IMR-90 (cell line): ENCODE results near the gene PDE4B. TPM values are rescaled to one million over a fixed set of nuclear protein-coding genes. Genes with fewer than 3 reads are reported as not detected.

ENCODE experiments used
- ATAC-seq: fragments of 200-7000 bp; cut with Tn5 transposase; 2 replicates; pipeline ENCODE4 v1.9.1; 2020; ENCODE audit warnings: low read depth, mild to moderate bottlenecking, moderate library complexity
- BruUV-seq: library from RNA; stranded (reverse); fragments of 400-500 nt; replicated peaks from 2 replicates; lab custom pipeline; 2021; lab: Mats Ljungman, UMichigan
- CTCF ChIA-PET: fragments of 300-600 bp; formaldehyde crosslinking; extraction: SDS; loops from one replicate; lab custom pipeline; 2021; ENCODE audit warnings: antibody characterized with exemption; lab: Yijun Ruan, JAX
- POLR2A ChIA-PET: fragments of 300-600 bp; sonication (Branson Sonifier 250); formaldehyde crosslinking; loops from one replicate; lab custom pipeline; 2022; ENCODE audit warnings: antibody characterized with exemption; ENCODE audit not compliant: unreplicated experiment; lab: Charles Lee
- DNase-seq: peaks from one replicate; pipeline ENCODE4 v3.0.0; 2013
- H2AFZ ChIP-seq: replicated peaks from 2 replicates; pipeline ENCODE3; 2013; ENCODE audit warnings: low read length, mild to moderate bottlenecking; ENCODE audit not compliant: poor library complexity
- H2AK5ac ChIP-seq: 2 replicates; pipeline ENCODE4 v1.6.1; 2013; ENCODE audit warnings: low read depth, low read length, inconsistent platforms
- H2AK9ac ChIP-seq: replicated peaks from 2 replicates; pipeline ENCODE3; 2013; ENCODE audit warnings: mild to moderate bottlenecking, low read depth, low read length, moderate library complexity; ENCODE audit not compliant: poor library complexity
- H2BK120ac ChIP-seq: 2 replicates; pipeline ENCODE4 v1.6.1; 2013; ENCODE audit warnings: low read depth, low read length, inconsistent platforms
- H2BK15ac ChIP-seq: 3 replicates; pipeline ENCODE4 v1.6.1; 2013; ENCODE audit warnings: low read depth, low read length, inconsistent platforms
- H2BK20ac ChIP-seq: 2 replicates; pipeline ENCODE4 v1.6.1; 2013; ENCODE audit warnings: low read depth, mild to moderate bottlenecking, inconsistent platforms, low read length, moderate library complexity
- H2BK5ac ChIP-seq: 2 replicates; pipeline ENCODE4 v1.6.1; 2013; ENCODE audit warnings: mild to moderate bottlenecking, low read depth, low read length, inconsistent platforms; ENCODE audit not compliant: poor library complexity, severe bottlenecking
- H3K14ac ChIP-seq: replicated peaks from 2 replicates; pipeline ENCODE4 v1.6.1; 2013; ENCODE audit warnings: low read depth, low read length, inconsistent platforms
- H3K18ac ChIP-seq: 2 replicates; pipeline ENCODE4 v1.6.1; 2013; ENCODE audit warnings: low read depth, low read length, control low read depth
- H3K23ac ChIP-seq: 2 replicates; pipeline ENCODE4 v1.6.1; 2013; ENCODE audit warnings: low read depth, low read length, inconsistent platforms
- H3K27ac ChIP-seq: 2 replicates; pipeline ENCODE4 v1.5.1; 2013; ENCODE audit warnings: mild to moderate bottlenecking, control low read depth, low read length; ENCODE audit not compliant: insufficient read depth
- H3K27me3 ChIP-seq: 2 replicates; pipeline ENCODE4 v1.6.1; 2013; ENCODE audit warnings: low read length; ENCODE audit not compliant: control insufficient read depth, insufficient read depth
- H3K36me3 ChIP-seq: 2 replicates; pipeline ENCODE4 v1.6.1; 2013; ENCODE audit warnings: low read length, mixed read lengths; ENCODE audit not compliant: control insufficient read depth, insufficient read depth
- H3K4ac ChIP-seq: 2 replicates; pipeline ENCODE4 v1.6.1; 2013; ENCODE audit warnings: low read depth, low read length, inconsistent platforms
- H3K4me1 ChIP-seq: 2 replicates; pipeline ENCODE4 v1.6.1; 2013; ENCODE audit warnings: low read length, mixed read lengths; ENCODE audit not compliant: control insufficient read depth, insufficient read depth
- H3K4me2 ChIP-seq: 2 replicates; pipeline ENCODE4 v1.6.1; 2013; ENCODE audit warnings: low read depth, mild to moderate bottlenecking, control low read depth, low read length, moderate library complexity
- H3K4me3 ChIP-seq: 2 replicates; pipeline ENCODE4 v1.5.1; 2013; ENCODE audit warnings: low read depth, mild to moderate bottlenecking, control low read depth, low read length, moderate library complexity; ENCODE audit not compliant: insufficient read depth
- H3K56ac ChIP-seq: 2 replicates; pipeline ENCODE4 v1.6.1; 2013; ENCODE audit warnings: low read length, inconsistent platforms; ENCODE audit not compliant: insufficient read depth; ENCODE audit errors: extremely low read depth
- H3K79me1 ChIP-seq, 2 experiments: 2 replicates each; pipeline ENCODE4 v1.6.1; 2013; ENCODE audit warnings: low read length in 2 of 2, inconsistent platforms in 1 of 2, low read depth in 1 of 2
- H3K9ac ChIP-seq: 2 replicates; pipeline ENCODE4 v1.6.1; 2013; ENCODE audit warnings: low read depth, low read length, control low read depth
- H3K9me1 ChIP-seq: 2 replicates; pipeline ENCODE4 v1.6.1; 2013; ENCODE audit warnings: low read length, inconsistent platforms; ENCODE audit not compliant: insufficient read depth
- H3K9me3 ChIP-seq: 2 replicates; pipeline ENCODE4 v1.6.1; 2013; ENCODE audit warnings: low read length; ENCODE audit not compliant: control insufficient read depth, insufficient read depth
- H4K20me1 ChIP-seq: 2 replicates; pipeline ENCODE4 v1.6.1; 2013; ENCODE audit warnings: low read length, inconsistent platforms; ENCODE audit not compliant: insufficient read depth
- H4K5ac ChIP-seq: 2 replicates; pipeline ENCODE4 v1.6.1; 2013; ENCODE audit warnings: mild to moderate bottlenecking, low read depth, low read length, control low read depth
- H4K8ac ChIP-seq, 2 experiments: 2 replicates each; pipeline ENCODE4 v1.6.1; 2013; ENCODE audit warnings: low read depth in 2 of 2, low read length in 2 of 2, control low read depth in 1 of 2, inconsistent platforms in 1 of 2
- H4K91ac ChIP-seq: 2 replicates; pipeline ENCODE4 v1.6.1; 2013; ENCODE audit warnings: low read depth, low read length, inconsistent platforms; ENCODE audit not compliant: insufficient read depth
- CHD1 ChIP-seq: IDR thresholded peaks from 2 replicates; pipeline ENCODE4 v1.6.1; 2012; ENCODE audit warnings: low read depth, low read length, improper control_type of control experiment
- ELK1 ChIP-seq: fragments of 150-350 bp; IDR thresholded peaks from 2 replicates; pipeline ENCODE4 v1.6.1; 2016; ENCODE audit warnings: low read depth, mild to moderate bottlenecking, low read length, moderate library complexity, borderline replicate concordance
- NFE2L2 ChIP-seq: fragments of 150-350 bp; IDR thresholded peaks from 2 replicates; pipeline ENCODE4 v1.6.1; 2016; ENCODE audit warnings: low read depth, mild to moderate bottlenecking, low read length
- POLR2A ChIP-seq: IDR thresholded peaks from 2 replicates; pipeline ENCODE4 v1.6.1; 2012; ENCODE audit warnings: mild to moderate bottlenecking, low read depth, low read length
- dilution Hi-C: fragments of 300-500 bp; cut with HindIII; formaldehyde crosslinking; loops from one replicate; pipeline ENCODE4 v1.14.3; 2018; ENCODE audit warnings: low sequenced_read_pairs; ENCODE audit not compliant: unreplicated experiment
- in situ Hi-C: fragments of 300-500 bp; cut with MboI; formaldehyde crosslinking; loops from 3 replicates; pipeline ENCODE4 v1.14.3; 2019; ENCODE audit warnings: low sequenced_read_pairs, inconsistent platforms, mixed read lengths
- intact Hi-C: fragments of 100-400 bp; cut with micrococcal nuclease; formaldehyde crosslinking; loops from 2 replicates; pipeline ENCODE4 v1.10.0; 2022
- polyA plus RNA-seq, 3 experiments: library from polyadenylated mRNA; depleted of rRNA; stranded (reverse); fragments of >200 nt; gene quantifications; 2 replicates each; pipeline ENCODE4 v1.2.3, GENCODE V29; 2012; ENCODE audit warnings: low replicate concordance in 1 of 3
- total RNA-seq: library from RNA; depleted of rRNA; stranded (reverse); fragments of >200 nt; gene quantifications from 2 replicates; pipeline ENCODE4 v1.2.3, GENCODE V29; 2012
- TF ChIP-seq, protein P1 (sequence below): fragments of 150-350 bp; IDR thresholded peaks from 2 replicates; pipeline ENCODE4 v1.6.1; 2017; ENCODE audit warnings: mild to moderate bottlenecking, antibody characterized with exemption, low read length, low read depth

The PDE4B gene
- total and polyA plus RNA-seq, 2 of the 4 experiments (the other 2 are of a cell fraction): 5.8 to 21.3 TPM

DNA sequence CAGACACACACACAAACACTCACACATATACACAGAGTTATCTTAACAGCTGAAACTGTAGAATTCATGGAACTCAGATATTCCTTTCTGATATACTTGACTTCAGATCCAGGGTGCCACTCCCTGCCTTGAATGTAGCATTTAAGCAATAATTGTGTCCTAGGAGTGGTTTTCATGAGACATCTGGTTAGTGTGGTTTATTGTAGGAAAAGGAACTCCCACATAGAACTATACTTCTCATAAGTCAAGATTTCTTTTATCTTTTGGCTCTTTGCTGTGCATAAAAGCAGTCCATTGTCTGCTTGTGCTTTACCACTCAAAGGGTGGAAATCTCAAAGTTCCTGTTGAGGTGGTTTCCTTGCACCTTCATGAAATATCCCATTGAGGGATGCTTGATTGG, 468.7 kb downstream of the PDE4B start:
- Histone ChIP-seq H2AK5ac (0 out of 2 replicates have a peak overlapping the region, but pooled peaks have one; percentile 28), H3K56ac (no peak overlapping the region), H3K4ac (peak overlapping the region; percentile 53; the same call in 1 of the 2 replicates), H3K9me1 (peaks cover 4% of the 10 kb centered on the region), H4K5ac (no peak overlapping the region), H2BK5ac (peak overlapping the region; percentile 36), H2BK15ac (peak overlapping the region; percentile 81; the same call in 2 of the 3 replicates), H2BK120ac (peak overlapping the region; percentile 73), H3K36me3 (no peaks in the 10 kb centered on the region), H3K18ac (peak overlapping the region; percentile 53; the same call in 1 of the 2 replicates), H3K4me2 (no peak overlapping the region), H3K23ac (no peak overlapping the region), H3K14ac (no peak overlapping the region), H4K20me1 (no peaks in the 10 kb centered on the region), H2BK20ac (peak overlapping the region; percentile 36; the same call in 1 of the 2 replicates), H3K9ac (no peak overlapping the region), H3K9me3 (no peaks in the 10 kb centered on the region), H2AK9ac (no peak overlapping the region), H4K91ac (0 out of 2 replicates have a peak overlapping the region, but pooled peaks have one; percentile 43), H2AFZ (no peak overlapping the region), H3K79me1 (no peaks in the 10 kb centered on the region), H4K8ac (no peak overlapping the region), H3K27ac (no peak overlapping the region), H3K4me1 (peaks cover 17% of the 10 kb centered on the region), H3K27me3 (no peaks in the 10 kb centered on the region), H3K4me3 (no peak overlapping the region)
- BruUV-seq: no TSS peak
- DNase-seq (no peak), ATAC-seq (no peak)
- intact Hi-C loops (no loop called here), in situ Hi-C loops (loop anchor here (25.0 kb wide), 1 partner anchor 476 kb away; no protein-coding TSS in a partner anchor), dilution Hi-C loops (no loop called here)
- POLR2A ChIA-PET: no interaction called here
- TF ChIP-seq, protein P1, sequence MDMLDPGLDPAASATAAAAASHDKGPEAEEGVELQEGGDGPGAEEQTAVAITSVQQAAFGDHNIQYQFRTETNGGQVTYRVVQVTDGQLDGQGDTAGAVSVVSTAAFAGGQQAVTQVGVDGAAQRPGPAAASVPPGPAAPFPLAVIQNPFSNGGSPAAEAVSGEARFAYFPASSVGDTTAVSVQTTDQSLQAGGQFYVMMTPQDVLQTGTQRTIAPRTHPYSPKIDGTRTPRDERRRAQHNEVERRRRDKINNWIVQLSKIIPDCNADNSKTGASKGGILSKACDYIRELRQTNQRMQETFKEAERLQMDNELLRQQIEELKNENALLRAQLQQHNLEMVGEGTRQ: no peak
- TF ChIP-seq ELK1 (no peak), NFE2L2 (no peak), POLR2A (no peak), CHD1 (no peak)
- CTCF ChIA-PET: no interaction called here
